ENCODE data around the gene ARPC1B. TPM values are rescaled to one million over a fixed set of nuclear protein-coding genes. Genes with fewer than 3 reads are reported as not detected.
A peak's percentile ranks its signal among the peaks of the same experiment; 100 is the strongest.

Gene ARPC1B
- polyA plus RNA-seq, 1 donor = 48.9 TPM

DNA sequence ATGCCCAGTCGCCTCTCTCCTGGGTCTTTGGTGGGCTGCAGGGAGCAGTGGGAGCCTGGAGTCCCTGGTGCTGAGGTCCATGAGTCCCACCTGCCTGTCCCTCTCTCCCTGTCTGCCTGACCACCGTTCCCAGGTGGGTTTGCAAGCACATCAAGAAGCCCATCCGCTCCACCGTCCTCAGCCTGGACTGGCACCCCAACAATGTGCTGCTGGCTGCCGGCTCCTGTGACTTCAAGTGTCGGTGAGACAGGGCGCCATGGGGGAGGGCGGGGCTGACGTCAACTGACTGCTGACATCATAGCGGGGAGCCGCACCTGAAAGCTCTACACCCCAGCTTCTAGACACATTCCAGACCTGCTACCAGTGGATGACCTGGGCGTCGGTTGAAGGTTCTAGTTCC lies 15.2 kb downstream of the ARPC1B start:
- no peak for DNase-seq

DNA sequence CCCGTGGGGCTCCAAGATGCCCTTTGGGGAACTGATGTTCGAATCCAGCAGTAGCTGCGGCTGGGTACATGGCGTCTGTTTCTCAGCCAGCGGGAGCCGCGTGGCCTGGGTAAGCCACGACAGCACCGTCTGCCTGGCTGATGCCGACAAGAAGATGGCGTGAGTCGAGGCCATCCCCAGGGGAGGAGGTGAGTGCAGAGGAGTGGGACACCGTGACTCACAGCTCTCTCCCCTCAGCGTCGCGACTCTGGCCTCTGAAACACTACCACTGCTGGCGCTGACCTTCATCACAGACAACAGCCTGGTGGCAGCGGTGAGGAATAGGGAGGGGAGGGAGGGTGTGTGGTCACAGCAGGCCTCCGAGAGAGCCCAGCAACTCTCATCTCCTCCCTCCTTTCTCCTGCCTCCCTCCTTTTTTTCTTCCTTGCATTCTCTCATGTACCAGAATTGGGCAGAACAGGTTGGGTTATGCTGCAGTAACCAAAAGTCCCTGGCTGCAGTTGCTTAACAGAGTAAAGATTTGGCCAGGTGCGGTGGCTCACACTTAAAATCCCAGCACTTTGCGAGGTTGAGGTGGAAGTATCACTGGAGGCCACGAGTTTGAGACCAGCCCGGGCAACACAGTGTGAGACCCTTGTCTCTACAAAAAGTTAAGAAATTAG lies 16.5 kb downstream of the ARPC1B start:
- DNase-seq = no peak

DNA sequence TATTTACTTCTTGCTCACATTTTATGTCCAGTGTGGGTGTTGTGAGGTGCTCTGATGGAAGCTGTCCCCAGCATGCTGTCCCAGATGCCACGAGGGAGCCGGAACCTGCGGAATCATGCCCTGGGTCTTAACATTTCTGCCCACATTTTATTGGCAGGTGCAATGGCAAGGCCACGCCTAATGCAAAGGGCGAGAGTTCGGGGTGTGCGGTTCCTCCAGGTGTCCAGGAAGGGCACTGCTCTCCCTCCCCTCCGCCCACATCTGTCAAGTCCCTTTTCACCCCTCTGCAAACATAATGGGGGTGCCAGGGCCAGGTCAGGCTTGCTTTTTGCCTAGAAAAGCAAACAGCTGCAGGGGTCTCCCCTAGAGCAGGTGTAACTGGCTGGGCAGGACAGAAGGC lies 17.5 kb downstream of the ARPC1B start:
- no peak for DNase-seq

DNA sequence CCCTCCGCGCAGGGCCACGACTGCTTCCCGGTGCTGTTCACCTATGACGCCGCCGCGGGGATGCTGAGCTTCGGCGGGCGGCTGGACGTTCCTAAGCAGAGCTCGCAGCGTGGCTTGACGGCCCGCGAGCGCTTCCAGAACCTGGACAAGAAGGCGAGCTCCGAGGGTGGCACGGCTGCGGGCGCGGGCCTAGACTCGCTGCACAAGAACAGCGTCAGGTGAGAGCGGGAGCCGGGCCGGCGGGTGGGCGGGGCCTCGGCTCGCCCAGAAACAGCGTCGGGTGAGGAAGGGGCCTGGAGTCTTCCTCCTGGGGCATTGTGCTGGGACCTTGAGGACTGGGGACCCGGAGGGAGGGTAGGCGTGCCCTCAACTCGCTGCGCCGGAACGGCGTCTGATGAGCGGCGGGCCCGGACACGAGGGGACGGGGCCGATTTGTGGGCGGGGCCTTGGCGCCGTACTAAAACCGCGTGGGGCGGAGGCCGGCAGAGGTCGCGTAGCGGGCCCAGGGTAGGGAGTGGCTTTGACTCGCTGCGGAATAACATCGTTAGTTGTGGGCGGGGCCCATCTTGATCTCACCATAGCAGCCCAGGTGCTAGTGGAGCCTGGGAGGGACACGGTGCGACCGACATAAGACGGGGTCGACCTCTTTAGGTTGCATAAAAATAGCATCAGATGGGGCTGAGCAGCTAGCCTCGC lies 18.3 kb downstream of the ARPC1B start:
- DNase-seq = peak; percentile 66

DNA sequence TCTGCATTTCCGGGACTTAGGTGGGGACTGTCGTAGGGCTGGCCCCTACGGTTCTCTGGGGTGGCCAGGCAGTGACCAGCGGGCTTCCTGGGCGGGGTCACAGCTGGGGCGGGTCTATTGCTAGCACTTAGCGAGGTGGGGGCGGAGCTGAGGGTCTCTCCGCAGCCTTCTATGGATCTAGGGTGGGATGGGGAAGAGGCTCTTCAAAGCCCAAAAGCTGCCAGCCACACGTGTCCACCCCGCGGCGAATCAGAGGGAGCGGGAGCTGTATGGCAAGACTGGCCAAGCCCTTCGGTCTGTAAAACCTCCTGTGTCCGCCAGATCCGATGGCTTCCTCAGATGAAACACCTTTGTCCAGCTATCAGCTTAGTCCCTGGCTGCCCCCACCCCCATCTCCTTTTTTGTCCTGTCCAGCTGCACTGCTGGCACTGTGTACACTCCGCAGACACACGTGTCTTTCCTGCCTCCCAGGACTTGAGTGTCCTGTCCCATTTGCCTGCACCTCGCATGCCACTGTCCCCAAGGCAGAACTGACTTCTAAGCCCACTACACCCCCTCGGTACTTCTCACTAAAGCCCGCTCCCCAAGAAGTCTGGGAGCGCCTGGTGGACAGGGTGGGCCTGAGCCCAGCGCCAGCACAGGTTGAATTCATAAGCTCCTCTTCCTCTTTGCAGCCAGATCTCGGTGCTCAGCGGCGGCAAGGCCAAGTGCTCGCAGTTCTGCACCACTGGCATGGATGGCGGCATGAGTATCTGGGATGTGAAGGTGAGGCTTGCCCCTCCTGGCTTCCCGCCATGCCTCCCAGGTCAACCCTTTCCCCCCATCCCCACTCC lies 19.0 kb downstream of the ARPC1B start:
- no peak for DNase-seq

DNA sequence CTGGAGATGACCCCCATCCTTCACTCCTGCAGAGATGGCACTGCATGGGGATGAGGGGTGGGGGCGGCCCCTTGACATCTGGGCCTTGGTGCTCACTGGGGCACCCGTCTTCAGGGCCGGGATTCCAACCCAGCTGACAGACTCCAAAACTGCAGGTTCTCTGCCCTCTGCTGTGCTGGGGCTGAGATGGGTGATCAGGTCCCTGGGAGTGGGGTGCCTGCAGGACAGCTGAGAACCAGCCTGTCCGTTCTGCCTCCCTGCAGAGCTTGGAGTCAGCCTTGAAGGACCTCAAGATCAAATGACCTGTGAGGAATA lies 19.6 kb downstream of the ARPC1B start:
- DNase-seq = no peak

DNA sequence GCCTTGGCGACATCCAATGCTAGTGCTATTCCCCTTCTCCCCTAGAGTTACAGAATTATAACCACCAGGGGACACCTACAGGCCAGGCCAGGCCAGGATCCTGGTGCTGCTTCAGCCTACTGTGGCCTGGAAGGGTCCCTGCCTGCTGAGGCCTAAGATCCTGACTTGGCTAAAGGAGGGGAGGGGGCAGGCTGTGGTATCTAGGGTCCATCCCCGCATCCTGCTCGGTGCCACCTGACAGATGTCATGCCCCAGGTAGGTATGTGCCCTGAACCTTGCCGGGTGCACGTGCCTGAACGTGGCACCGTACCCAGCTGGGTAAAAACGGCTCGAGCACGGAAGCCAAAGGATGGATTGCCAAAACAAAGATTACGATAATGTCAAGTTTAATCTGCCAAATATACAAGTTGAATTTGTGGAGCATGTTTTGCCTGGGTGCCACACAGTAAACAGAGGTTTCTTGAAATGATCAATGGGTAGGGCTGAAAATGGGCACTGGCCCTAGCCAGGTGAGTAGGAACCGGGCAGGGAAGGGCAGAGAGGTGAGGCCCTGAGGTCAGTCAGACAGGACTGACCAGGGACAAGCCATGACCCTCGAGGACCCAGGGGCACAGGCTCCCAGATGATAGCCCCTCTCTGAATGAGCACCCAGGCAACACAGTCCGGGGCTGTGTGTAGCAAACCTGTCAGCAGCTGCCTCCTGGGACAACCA lies 21.2 kb downstream of the ARPC1B start:
- no peak for DNase-seq

DNA sequence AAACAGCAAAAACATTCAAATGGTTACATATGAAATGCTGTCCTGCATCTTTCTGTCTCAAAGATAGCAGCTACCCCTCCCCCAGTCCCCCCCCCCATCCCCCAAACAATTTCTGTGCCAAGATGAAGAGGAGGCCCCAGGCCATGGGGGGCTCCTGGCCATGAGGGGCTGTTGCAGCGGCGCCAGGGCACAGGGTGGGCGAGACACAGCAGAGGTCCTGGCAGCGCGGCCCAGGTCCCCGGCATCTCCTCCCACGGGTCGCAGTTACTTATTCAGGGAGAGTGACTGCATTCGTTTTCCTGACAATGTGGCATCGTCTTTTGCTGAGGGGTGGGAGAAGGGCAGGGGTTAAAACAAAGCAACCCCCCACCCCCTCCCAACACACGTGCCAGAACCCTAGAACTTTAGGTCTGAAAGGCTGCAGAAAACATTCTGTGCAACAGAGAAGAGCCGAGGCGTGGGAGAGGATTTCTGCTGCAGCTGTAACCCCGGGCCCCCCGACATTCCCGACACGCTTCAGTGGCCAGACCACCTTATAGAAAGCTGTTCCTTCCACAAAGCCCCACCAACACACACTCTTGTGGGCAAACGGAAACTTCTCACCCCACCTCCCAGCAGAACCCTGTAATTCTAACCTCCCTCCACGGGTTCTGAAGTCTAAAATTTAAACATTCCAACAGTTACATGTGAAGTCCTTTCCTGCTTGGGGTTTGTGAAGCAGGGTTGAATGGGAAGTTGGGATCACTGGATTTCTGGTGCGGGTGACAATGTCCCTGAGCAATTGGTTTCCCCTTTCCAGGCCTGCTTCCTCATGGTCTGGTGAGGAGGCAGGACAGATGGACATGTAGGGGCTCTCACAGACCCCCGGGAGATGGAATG lies 22.1 kb downstream of the ARPC1B start:
- DNase-seq = no peak

DNA sequence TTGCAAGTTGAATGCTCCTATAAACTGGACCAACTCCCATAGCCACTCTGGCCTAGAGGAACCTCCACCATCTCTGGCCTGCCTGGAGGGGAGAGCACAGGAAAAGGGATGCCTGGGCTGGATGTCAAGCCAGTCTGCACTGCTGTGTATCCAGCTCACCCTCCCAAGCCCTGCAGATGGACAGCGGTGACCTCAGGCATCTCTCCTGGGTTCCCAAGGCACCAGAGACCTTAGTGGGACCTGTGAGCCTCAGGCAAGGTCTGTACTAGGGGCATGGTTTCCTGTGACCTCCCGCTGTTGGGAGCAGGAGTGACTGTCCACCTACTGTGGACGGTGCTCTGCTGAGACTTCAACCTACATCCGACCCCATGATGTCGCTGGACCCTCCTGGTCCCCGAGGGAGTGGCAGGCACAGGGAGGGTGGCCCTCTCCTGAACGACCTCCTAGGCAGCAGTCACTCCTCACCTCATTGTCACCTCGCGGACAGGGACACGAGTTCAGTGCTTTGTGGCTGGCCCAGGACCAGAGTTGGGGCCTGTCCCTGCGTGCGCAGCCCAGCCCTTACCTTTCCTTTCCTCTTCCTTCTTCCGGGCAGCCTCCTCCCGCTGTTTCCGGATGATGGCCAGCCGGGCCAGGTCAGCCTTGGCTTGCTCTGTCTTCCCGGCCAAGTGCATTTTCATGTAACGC lies 22.9 kb downstream of the ARPC1B start:
- DNase-seq = no peak

DNA sequence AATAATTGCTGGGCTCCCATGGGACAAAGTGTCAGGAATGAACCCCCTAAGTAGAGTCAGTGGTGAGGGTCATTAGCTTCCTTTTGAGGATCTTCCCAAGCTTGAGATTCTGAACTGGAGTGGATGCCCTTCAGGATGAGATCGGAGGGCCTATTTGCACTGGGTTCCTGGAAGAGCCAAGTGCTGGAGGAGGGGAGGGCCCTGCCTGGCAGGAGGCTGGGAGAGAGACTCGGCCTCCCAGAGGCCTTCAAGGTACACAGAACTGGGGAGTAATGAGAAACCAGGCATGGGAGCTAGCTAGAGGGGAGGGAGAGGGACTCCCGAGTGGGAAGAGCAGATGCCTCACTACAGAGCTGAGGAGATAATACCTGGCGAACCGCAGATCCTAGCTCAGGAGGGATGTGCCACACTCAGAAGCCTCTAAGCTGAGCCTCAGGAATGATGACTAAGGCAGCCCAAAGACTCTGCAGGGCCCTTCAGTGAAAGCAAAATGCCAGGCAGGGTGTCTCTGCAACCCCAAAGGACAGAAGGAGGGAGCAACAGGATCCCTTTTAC lies 24.4 kb downstream of the ARPC1B start:
- DNase-seq = no peak

DNA sequence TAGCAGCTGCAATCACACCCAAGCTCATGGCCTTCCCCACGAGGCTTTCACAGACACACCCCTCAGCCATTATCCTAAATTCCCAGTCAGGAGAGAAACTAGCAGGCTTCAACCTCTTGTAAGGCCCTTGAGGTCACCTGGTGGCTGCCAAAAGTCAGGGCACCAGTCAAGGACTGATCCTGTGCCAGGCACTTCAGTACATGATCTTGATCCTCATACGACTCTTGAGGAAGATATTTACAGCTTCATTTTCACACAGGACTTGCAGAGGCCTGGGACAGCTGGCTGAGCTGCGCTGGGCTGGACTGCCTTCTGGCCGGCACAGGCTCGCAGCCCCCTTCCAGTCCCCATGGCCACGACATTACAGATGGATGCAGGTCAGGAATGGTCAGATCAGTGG lies 25.1 kb downstream of the ARPC1B start:
- DNase-seq = no peak

DNA sequence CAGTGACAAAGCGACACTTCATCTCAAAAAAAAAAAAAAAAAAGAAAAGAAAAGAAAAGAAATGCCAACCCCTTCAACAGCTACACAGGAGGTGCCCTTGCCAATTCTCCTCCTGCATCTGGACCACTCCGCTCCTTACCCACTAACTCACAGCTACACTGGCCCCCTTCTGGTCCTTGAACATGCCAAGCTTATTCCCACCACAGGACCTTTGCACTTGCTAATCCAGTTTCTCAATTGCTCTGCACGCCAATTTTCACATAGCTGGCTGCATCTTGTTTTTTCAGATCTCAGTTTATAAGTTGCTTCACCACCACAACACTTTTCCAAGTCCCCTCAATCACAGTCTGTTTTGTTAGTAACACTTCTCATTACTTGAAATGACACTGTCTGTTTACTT lies 28.3 kb downstream of the ARPC1B start:
- no peak for DNase-seq

DNA sequence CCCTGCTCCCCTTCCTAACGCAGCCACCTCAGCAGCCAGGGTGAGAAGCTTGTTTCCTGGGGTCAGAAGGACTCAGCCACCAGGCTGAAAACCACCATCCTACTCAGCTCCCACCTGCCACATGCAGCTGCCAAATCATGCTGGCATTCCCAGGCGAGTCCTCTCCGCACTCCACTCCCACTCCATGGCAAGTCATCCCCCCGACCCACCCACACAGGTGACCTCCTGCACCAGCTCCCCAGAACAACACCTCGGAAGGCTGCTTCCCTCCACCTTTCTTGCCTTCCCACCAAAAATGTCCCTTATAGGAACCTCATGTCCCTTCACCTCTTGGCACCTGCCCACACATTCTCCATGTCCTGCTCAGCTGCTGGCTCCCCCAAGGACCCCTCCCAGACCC lies 29.2 kb downstream of the ARPC1B start:
- no peak for DNase-seq

DNA sequence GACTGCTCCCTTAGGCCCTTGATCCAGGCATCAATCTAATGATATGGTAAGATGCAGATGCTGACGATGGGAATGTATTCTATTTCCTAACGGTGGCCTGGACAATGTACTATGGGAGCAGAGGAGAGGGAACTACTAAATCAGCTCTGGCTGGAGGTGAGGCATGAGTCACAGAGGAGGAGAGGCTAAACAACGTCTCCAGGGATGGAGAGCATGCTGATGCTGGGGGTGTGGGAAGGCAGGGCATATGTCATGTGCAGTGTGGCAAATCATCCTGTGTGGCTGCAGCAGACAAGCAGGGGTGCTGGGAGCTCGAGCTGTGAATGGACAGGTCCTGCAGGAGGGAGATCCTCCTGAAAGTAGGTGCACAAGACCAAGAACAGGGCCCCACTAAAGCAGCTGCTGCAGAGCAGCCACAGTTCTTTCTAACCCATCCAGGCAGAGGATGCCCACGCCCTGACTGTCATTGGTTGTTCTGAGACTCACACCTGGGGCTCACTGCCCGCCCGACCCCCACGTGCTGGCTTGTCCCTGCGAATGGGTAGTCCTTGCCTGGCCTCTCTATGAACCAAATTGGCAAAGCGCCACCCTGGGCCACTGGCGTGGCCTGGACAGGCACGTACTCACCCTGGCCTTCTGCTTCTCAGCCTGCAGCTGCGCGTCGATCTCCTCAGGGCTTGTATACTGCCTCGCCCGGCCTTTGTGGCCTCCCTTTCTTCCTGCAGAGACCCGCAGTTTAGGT lies 29.9 kb downstream of the ARPC1B start:
- DNase-seq = no peak

DNA sequence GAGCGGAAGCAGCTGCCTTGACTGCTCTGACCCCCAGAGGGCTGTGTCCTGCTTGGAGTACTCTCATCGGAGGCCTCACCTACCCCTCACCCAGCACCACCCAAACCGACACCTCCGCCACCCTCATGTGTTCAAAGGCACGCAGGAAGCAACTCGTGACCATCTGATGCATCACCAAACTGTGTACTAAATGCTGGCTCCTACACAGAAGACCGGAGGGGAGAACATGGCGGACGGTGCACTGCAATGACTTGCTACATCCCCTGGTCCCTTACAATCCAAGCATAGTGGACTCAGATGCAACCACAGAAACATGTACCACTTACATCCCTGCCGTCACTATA lies 30.4 kb downstream of the ARPC1B start:
- DNase-seq = no peak

DNA sequence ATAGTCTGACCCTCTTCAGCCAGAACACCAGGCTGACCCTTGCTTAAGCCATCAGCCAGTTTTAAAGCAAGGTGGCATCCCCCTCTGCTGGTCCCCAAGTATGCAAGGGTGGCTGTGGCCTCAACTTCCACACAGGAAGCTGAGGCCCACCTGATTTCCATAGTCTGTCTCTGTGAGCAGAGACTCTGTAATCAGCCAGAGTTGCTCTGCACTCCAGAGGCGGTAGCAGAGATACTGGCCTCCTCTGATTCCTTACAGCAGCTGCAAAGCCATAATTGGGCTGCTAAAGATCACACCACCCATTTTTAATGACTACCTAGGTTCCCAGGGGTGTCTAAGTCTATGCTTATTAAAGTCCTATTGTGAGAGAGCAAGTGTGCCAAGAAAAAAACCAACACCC lies 32.0 kb downstream of the ARPC1B start:
- DNase-seq = no peak

DNA sequence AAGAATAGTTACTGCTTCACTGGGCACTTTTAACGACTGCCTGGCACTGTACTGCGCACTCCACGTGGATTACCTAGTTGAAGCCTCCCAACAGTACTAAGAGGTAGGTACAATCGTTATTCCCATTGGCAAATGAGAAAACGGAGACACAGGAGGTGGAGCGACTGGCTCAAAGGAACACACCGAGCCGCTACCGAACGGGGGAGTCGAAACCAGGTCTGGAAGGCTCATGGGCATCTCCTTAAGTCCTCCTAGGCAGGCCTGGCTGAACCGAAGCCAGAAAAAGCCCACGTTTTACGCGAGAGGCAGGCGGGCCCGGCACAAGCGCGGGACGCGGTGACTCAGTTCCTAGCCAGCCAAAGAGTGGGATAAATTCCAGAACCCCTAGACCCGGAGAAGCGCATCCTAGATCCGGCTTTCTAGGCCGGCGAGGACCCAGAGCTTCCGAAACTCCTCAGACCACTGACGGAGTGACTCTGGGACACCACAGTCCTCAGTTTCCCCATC lies 33.4 kb downstream of the ARPC1B start:
- peak; percentile 50 for DNase-seq

DNA sequence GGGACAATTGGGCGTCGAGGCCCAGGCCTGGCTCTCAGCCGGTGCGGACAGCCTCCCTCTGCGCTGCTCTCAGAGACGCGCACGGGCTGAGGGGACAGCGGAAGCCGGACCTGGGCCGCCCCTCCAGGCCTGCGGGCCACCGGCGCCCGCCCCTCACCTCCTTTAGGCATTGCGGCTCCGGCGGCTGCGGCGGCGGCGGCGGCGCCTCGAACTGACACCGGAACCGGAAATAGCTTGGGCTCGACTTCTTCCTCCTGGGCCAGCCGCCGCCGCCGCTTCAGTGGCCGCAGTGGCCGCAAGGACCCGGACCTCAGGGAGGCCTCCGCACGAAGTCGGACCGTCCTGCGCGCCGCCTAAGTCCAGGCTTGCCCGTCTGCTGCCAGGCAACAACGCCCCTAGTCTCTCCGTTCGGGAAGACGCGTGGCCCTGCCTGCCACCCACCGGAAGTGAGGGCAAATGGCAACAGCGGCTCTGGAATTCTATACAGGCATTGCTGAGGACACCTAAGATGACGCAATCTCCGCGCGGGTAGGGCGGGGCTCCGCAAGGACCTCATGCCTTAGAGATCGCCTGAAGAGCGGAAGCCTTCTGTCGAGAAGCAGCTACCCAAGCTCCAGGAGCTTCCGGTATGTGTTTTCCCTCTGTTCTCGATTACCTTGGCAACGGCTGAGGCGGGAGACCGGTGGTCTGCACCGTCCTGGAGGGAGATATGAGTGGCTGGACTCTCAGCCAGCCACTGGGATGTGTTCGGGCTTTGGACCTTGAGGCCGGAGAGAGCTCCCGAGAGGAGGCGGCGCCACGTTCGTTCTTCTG lies 34.1 kb downstream of the ARPC1B start, which contains the start of the genes BUD31 and PDAP1:
TSS of gene BUD31 (plus strand) at position 591 of the 813 bp plus-strand sequence. CDS start 2,124 bp downstream, outside the sequence.
TSS of gene PDAP1 (minus strand) at position 219 of the 813 bp plus-strand sequence. CDS start at position 170, 49 bp downstream.
- DNase-seq = peak; percentile 93

DNA sequence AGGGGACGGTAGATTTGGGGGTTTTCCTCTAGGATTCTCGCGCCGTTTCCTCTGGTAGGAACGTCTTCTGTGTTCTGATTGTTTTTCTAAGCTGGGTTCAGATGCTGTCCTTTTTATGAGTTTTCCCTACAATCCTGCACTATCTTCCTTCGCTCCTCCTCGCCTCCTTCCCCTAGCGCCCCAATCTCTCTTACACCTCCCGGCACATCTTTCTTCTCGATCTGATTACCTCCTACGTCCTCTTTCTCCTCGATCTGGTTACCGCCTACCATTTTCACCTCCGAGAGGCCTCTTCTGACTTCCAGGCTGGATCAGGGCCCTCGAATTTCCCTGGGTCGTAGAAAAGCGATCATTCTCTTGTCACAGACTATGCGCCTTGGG lies 34.7 kb downstream of the ARPC1B start:
- DNase-seq = no peak
